GM21723 (cell line): ENCODE measurements around the gene JPT2.

Experiments used
- ATAC-seq: cut with Tn5 transposase; IDR thresholded peaks from one replicate; pipeline ENCODE4 v1.9.1; 2021; ENCODE audit warnings: mild to moderate bottlenecking, moderate library complexity; ENCODE audit not compliant: unreplicated experiment

Gene JPT2

GRCh38 chr16:1749152-1750117, 71.4 kb downstream of the JPT2 start:
- ATAC-seq = no peak
